Esophagus muscularis mucosa (tissue), 4 donors: ENCODE data around the gene STX18. TPM values are rescaled to one million over a fixed set of nuclear protein-coding genes. Genes with fewer than 3 reads are reported as not detected.

Experiments
- DNase-seq: peaks from one replicate; pipeline ENCODE4 v3.0.0-alpha.2; 2017; ENCODE audit errors: extremely low spot score
- H3K27ac ChIP-seq, 4 donors: fragments of 200-600 bp; sonication (generic); replicated peaks in 1 of 4; 1 replicate in 3 of 4; 2 replicates in 1 of 4; pipeline ENCODE4 v1.5.1; 2016 to 2019; ENCODE audit warnings: mild to moderate bottlenecking in 1 of 4
- H3K27me3 ChIP-seq, 4 donors: fragments of 200-600 bp; sonication (generic); one replicate each; pipeline versions ENCODE4 v1.5.1 to v1.6.0; 2016 to 2019
- H3K36me3 ChIP-seq, 4 donors: fragments of 200-600 bp; sonication (generic); one replicate each; pipeline ENCODE4 v1.5.1; 2016 to 2019
- H3K4me1 ChIP-seq, 4 donors: fragments of 200-600 bp; sonication (generic); one replicate each; pipeline ENCODE4 v1.5.1; 2016 to 2019
- H3K4me3 ChIP-seq, 4 donors: fragments of 200-600 bp; sonication (generic); 1 replicate in 2 of 4; 2 replicates in 2 of 4; pipeline ENCODE4 v1.5.1; 2016 to 2019; ENCODE audit warnings: mild to moderate bottlenecking in 4 of 4, moderate library complexity in 1 of 4
- H3K9me3 ChIP-seq, 4 donors: fragments of 200-600 bp; sonication (generic); 1 replicate in 3 of 4; 2 replicates in 1 of 4; pipeline ENCODE4 v1.5.1; 2016 to 2019
- EP300 ChIP-seq: sonication (generic); formaldehyde crosslinking; IDR thresholded peaks from one replicate; pipeline ENCODE4 v1.6.1; 2017; ENCODE audit warnings: antibody characterized with exemption
- POLR2A ChIP-seq: fragments of 450-650 bp; IDR thresholded peaks from one replicate; pipeline ENCODE4 v1.6.1; 2017; ENCODE audit warnings: antibody characterized with exemption, moderate library complexity, mild to moderate bottlenecking, low read depth
- POLR2AphosphoS5 ChIP-seq, 2 donors: sonication (generic); formaldehyde crosslinking; IDR thresholded peaks; one replicate each; pipeline ENCODE4 v1.6.1; 2017; ENCODE audit warnings: antibody characterized with exemption in 2 of 2
- whole genome bisulfite sequencing: methylation state at CpG from one replicate; pipeline ENCODE4 v1.1.5; 2018; 5-methylcytosine and 5-hydroxymethylcytosine counted together
- intact Hi-C: fragments of 100-400 bp; cut with DNase I; formaldehyde crosslinking; loops from one replicate; pipeline ENCODE4 v1.15.1; 2023
- total RNA-seq, 4 donors: library from RNA; depleted of rRNA; stranded (reverse); fragments of >200 nt; gene quantifications; one replicate each; pipeline versions ENCODE4 v1.1.0 to v1.2.1, GENCODE V29; 2016
- TF ChIP-seq, protein P1 (sequence below), 3 experiments: fragments of 200-600 bp in 2 of 3; fragments of 450-650 bp in 1 of 3; sonication (generic) in 2 of 3; IDR thresholded peaks; one replicate each; pipeline ENCODE4 v1.5.1; 2017 to 2019; ENCODE audit warnings: antibody characterized with exemption in 3 of 3, mild to moderate bottlenecking in 2 of 3, moderate library complexity in 1 of 3

The STX18 gene
- total RNA-seq, 4 donors from 2014 or later, result 14.5 to 21.0 (median 17.8) TPM

DNA sequence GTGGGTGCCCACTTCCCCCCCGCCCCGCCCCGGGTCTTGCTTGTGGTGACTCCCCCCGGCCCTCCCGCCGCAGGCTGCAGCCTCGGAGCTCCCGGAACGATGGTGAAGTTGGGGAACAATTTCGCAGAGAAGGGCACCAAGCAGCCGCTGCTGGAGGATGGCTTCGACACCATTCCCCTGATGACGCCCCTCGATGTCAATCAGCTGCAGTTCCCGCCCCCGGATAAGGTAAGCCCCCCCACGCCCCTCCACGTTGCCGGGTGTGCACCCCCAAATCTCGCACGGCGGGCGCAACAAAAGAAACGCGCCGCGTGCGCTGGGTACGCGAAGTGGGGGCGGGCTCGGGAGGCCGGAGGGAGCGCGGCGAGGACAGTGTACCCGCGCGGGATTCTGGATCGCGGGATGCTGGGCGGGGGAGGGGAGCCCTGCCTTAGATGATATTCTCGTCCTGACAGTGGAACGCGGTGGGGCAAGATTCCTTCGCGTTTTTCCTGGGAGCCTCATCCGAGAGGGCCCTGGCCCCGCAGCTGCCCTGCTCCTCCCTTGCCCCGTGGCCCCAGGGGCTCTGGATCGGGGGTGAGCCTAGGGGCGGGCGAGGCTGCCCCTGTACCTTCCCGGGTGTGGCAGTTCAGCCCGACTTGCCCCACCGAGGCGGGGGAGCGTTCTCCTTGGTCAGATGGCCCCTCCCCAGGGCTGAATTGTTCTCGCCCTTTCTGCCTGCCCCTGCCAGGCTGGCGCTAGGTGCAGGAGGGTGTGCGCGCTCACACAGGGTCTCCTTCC lies 154.1 kb downstream of the STX18 start:
- intact Hi-C loops, result no loop called here
- WGBS, result 33% methylated on average over 3 of the region's 62 CpGs
- Histone ChIP-seq H3K36me3 (no peaks in the 10 kb centered on the region), H3K4me3 (peak overlapping the region; percentile 46 to 53 (median 48)), H3K27ac (no peak overlapping the region), H3K9me3 (no peaks in the 10 kb centered on the region), H3K4me1 (peaks cover 20 to 33% (median 32%) of the 10 kb centered on the region in 4 donors), H3K27me3 (peaks cover 0 to 90% (median 28%) of the 10 kb centered on the region in 4 donors)
- TF ChIP-seq, protein P1, sequence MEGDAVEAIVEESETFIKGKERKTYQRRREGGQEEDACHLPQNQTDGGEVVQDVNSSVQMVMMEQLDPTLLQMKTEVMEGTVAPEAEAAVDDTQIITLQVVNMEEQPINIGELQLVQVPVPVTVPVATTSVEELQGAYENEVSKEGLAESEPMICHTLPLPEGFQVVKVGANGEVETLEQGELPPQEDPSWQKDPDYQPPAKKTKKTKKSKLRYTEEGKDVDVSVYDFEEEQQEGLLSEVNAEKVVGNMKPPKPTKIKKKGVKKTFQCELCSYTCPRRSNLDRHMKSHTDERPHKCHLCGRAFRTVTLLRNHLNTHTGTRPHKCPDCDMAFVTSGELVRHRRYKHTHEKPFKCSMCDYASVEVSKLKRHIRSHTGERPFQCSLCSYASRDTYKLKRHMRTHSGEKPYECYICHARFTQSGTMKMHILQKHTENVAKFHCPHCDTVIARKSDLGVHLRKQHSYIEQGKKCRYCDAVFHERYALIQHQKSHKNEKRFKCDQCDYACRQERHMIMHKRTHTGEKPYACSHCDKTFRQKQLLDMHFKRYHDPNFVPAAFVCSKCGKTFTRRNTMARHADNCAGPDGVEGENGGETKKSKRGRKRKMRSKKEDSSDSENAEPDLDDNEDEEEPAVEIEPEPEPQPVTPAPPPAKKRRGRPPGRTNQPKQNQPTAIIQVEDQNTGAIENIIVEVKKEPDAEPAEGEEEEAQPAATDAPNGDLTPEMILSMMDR (IDR thresholded peaks at IDR 0.05), result no peak
- no peak for TF ChIP-seq POLR2AphosphoS5 (IDR thresholded peaks at IDR 0.05)
- TF ChIP-seq EP300, result no peak
- TF ChIP-seq POLR2A, result no peak
- DNase-seq, result no peak

GRCh38 chr4:4386736-4387392 lies 155.0 kb downstream of the STX18 start, which contains the start of gene NSG1:
NSG1 (plus strand) TSS chr4:4387102; CDS start chr4:4387630, 528 bp downstream.
- peaks cover 20 to 33% (median 32%) of the 10 kb centered on the region in 4 donors for H3K4me1 ChIP-seq
- TF ChIP-seq POLR2A (no peak), POLR2AphosphoS5 (IDR thresholded peaks at IDR 0.05) (no peak), EP300 (no peak)
- TF ChIP-seq, protein P1 (IDR thresholded peaks at IDR 0.05), result no peak
- H3K36me3 ChIP-seq, result no peaks in the 10 kb centered on the region
- H3K27ac ChIP-seq, result no peak within 1 kb of the TSS
- no peaks in the 10 kb centered on the region for H3K9me3 ChIP-seq
- H3K27me3 ChIP-seq, result peaks cover 0 to 85% (median 28%) of the 10 kb centered on the region in 4 donors
- no peak for DNase-seq
- peak within 1 kb of the TSS; percentile 46 to 53 (median 48) for H3K4me3 ChIP-seq
- WGBS, result no CpG with 5 or more reads among the region's 87 CpGs
- intact Hi-C loops, result no loop called here

DNA sequence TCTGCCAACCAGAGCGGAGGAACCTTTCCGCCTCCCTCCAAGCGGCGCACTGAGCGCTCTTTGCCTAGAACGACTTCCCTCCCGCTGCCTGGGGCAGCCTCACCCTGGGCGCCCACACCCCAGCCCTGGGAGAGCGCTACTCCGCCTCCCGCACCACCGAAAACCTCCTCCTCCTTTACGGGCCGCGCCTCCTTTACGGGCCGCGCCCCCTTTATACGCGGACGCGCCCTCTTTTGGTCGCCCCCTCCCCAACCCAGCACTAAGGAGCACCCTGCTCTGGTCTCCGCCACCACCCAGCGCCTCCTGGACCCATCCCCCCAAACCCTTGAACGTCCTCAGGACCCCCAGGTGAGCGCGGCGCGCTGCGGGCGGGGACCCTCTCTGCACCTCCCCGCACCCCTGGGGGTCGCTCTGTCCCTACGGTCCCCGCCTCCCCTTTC lies 155.5 kb downstream of the STX18 start:
- no peak for DNase-seq
- Histone ChIP-seq H3K4me3 (peak overlapping the region; percentile 46 to 53 (median 48)), H3K9me3 (no peaks in the 10 kb centered on the region), H3K27me3 (peaks cover 0 to 83% (median 28%) of the 10 kb centered on the region in 4 donors), H3K4me1 (peaks cover 20 to 33% (median 32%) of the 10 kb centered on the region in 4 donors), H3K36me3 (no peaks in the 10 kb centered on the region), H3K27ac (no peak overlapping the region)
- TF ChIP-seq POLR2AphosphoS5 (IDR thresholded peaks at IDR 0.05) (no peak), EP300 (no peak), POLR2A (no peak)
- TF ChIP-seq, protein P1 (IDR thresholded peaks at IDR 0.05), result no peak
- WGBS, result no CpG with 5 or more reads among the region's 36 CpGs
- intact Hi-C loops, result no loop called here

DNA sequence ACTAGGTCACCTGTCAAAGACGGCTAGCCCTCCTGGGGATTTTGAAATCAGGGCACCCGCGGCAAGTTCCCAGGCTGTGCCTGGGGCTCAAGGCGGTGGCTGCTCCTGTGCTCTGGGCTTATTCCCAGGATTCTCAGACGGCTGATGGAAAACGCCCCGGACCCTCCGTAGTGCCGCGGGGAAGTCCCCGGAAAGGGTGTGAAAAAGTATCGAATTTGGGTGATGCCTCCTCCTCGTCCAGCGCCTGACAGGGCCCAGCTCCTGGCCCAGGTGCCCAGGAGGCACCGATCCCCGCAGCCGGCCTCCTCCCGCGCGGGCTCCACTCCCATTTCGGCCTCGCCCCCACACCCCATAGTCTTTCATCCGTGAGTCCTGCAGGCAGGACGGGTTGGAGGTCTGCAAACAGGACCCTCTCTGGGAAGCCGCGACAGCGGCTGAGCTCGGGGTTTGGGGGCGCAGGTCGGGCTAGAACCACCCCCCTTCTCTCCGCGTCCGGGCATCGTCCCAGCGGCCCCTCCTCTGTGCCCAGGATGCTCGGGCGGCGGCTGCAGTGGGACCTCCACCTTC lies 156.0 kb downstream of the STX18 start:
- peak overlapping the region in 3 of 4 donors; percentile 47 to 53 (median 50) for H3K4me3 ChIP-seq
- H3K27ac ChIP-seq, result no peak overlapping the region
- peaks cover 20 to 33% (median 32%) of the 10 kb centered on the region in 4 donors for H3K4me1 ChIP-seq
- no peak for TF ChIP-seq POLR2AphosphoS5 (IDR thresholded peaks at IDR 0.05)
- no peak for TF ChIP-seq POLR2A
- TF ChIP-seq, protein P1 (IDR thresholded peaks at IDR 0.05), result no peak
- TF ChIP-seq EP300, result no peak
- intact Hi-C loops, result no loop called here
- peaks cover 0 to 84% (median 28%) of the 10 kb centered on the region in 4 donors for H3K27me3 ChIP-seq
- no peaks in the 10 kb centered on the region for H3K36me3 ChIP-seq
- no peak for DNase-seq
- 0% methylated on average over 5 of the region's 38 CpGs for WGBS
- H3K9me3 ChIP-seq, result no peaks in the 10 kb centered on the region
